LNCAP (cell line): ENCODE results near the gene INPP4A.

ENCODE experiments used
- TF ChIP-seq, protein P1 (sequence below): fragments of 450-650 bp; IDR thresholded peaks from 2 replicates; pipeline ENCODE4 v1.5.1; 2017; ENCODE audit warnings: mild to moderate bottlenecking

Gene INPP4A

DNA sequence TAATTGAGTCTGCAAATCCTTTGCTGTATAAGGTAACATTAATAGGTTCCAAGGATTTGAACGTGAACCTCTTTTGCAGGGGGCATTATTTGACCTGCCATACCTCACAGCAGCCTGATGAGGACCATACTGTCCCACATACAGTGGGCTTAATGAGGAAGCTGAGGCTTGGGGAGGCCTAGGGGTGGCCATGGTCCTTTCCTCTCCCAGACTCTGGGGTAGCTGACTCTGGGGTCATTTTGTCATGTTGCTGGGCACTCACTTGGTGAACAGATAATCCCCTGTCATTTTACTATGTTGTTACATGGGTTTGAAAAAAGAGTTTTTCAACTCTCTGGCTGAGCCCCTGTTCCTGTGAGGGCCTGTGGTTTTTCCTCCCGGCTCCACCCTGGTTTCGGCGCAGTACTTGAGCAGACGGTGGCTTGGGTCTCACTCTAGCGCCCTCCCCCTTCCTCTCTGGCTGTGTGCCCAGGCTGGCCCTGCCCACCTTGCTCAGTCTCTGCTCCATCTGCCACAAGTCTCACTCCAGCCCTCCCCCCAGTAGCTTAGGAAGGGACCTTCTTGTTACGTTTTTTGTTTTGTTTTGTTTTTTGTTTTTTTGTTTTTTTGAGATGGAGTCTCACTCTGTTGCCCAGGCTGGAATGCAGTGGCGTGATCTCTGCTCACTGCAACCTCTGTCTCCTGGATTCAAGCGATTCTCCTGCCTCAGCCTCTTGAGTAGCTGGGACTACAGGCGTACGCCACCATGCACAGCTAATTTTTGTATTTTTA, 21.0 kb downstream of the INPP4A start:
- TF ChIP-seq, protein P1, sequence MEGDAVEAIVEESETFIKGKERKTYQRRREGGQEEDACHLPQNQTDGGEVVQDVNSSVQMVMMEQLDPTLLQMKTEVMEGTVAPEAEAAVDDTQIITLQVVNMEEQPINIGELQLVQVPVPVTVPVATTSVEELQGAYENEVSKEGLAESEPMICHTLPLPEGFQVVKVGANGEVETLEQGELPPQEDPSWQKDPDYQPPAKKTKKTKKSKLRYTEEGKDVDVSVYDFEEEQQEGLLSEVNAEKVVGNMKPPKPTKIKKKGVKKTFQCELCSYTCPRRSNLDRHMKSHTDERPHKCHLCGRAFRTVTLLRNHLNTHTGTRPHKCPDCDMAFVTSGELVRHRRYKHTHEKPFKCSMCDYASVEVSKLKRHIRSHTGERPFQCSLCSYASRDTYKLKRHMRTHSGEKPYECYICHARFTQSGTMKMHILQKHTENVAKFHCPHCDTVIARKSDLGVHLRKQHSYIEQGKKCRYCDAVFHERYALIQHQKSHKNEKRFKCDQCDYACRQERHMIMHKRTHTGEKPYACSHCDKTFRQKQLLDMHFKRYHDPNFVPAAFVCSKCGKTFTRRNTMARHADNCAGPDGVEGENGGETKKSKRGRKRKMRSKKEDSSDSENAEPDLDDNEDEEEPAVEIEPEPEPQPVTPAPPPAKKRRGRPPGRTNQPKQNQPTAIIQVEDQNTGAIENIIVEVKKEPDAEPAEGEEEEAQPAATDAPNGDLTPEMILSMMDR = no peak

DNA sequence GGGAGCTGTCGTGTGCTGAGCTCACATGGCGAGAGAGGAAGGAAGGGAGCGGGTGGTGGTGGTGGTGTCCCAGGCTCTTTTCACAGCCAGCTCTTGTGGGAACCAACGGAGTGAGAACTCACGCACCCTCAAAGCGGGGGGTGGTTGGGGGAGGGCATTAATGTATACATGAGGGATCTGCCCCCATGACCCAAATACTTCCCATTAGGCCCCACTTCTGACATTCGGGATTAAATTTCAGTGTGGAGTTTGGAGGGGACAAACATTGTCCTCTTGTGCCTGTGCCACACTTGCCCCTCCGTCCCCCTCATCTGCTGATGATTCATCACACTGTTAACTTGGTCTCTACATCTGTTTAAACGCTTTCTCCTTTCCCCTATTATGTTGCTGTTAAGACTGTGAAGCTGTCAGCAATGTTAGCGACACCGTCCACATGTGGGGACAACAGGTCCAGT, 22.5 kb downstream of the INPP4A start:
- TF ChIP-seq, protein P1 = no peak

DNA sequence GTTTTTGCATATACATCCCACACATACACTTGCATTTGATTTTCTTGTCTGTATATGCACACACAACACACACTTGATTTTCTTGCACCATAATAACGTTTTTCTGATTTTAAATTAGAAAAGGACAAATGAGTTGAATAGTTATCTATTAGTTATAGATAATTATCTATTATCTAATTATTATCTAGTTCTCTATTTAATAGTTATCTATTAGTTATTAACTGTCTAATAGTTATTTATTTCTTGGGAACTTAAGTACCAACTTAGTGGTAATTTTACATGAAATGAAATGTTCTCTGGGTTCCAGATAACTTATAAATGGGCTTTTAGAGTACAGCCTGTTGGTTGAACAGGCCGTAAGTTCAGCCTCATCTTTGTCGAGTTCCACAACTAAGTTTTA, 23.0 kb downstream of the INPP4A start:
- TF ChIP-seq, protein P1 = no peak

DNA sequence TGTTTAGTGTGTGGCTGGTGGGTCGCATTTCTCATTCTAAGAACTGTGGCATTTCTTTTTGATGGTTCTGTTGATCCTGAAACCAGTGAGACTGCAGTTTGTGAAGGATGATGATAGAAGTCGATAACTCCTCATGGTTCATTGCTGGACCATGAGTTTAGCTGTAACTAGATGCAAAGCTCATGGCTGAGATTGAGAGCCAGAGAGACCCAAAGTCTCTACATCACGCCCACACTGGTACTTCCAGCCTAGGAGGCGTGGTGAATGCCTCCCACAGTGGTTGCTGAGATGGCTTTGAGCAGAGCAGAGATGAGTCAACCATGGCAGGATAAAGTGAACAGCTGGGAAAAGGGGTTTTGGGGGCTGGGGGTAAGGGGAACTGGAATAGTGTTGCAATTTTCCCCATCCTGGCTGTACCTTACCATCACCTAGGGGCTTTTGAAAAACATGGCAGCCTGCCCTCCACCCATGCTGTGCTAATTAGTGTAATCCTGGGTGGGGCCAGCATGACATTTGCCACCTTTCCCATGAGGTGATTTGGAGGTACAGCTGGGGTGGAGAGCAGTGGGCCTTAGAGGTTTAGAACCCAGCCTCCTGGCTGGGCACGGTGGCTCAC, 24.1 kb downstream of the INPP4A start:
- TF ChIP-seq, protein P1 = no peak

DNA sequence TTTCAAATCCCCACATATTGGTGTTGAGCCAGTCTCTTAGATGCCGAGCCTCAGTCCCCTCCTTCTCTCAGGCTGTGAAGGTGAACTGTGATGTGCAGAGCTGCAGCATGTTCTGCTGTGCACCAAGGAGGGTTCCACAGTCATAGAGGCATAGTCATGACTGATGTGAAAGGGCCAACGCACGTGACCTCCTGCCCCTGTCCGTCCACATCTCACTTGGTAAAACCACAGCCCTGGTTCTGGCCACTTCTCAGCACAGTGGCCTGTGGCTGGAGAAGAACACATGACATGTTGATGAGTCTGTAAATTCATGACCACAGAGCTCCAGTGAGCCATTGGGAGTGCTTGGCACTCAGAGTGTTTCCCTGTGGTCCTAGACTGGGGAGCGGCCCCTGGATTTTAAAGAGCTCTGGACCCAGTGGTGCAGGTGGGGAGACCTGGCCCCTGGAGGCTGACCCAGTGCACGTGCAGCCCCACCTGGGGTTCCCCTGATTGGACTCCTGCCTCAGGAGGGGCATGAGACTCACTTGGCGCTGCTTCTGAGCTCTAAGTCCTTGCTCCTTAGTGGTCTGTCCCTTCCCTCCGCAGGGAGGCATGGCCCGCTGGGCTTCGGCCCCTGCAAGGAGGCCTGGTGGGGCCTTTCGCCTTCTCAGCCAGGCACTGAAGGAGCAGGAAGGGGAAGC, 25.3 kb downstream of the INPP4A start:
- TF ChIP-seq, protein P1 = no peak

DNA sequence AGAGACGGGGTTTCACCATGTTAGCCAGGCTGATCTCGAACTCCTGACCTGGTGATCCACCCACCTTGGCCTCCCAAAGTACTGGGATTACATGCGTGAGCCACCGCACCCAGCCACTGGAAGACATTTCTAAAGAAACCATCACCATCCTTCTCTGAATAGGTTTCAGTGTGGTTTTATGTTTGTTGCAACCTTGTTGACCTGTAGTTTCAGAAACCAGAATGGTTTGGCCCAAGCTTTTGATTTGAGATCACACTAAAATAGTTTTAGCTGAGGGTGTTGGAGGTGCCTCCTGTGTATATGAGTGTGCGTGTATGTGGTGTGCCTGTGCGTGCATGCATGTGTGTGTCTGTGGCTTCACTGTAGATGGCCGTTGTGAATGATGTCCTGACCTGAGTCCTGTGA, 26.2 kb downstream of the INPP4A start:
- TF ChIP-seq, protein P1 = no peak

DNA sequence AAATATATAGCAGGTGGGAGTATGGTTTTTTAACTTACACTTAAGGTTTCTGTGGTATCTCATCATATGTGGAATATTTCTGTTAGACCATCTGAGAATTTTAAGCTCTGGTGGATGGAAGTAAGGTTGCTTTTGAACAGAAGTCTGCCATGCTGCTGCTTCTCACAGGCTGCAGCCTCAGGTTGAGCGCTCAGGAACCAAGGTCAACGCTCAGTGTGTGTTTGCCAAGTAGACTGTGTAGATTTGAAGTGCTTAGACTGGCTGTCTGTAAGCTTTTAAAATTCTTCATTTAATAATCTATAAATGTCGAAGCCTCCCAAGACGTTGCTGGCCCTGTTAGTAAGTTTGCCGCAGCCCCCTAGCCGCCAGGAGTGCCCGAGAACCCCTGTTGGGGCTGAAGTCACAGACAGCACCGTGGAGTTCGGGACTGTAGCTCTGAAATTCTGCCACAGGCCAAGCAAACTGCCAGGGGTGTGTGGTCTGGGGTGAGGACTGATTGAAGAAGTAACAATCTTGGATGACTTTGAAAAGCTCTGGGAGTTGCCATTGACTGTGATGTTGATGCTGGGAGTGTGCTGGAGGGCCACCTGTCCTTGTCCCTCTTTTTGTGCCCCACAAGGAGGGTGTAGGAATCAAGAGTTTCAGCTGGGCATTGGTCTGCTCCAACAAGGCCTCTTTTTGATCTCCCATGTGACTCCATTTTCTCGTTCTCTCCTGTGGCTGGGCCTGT, 26.9 kb downstream of the INPP4A start:
- TF ChIP-seq, protein P1 = no peak
